Glomerular visceral epithelial cell (primary cell): ENCODE results near the gene CRYL1.

ENCODE experiments used
- DNase-seq: peaks from one replicate; pipeline ENCODE4 v3.0.0-alpha.2; 2016; ENCODE audit errors: extremely low spot score

Gene CRYL1, protein sequence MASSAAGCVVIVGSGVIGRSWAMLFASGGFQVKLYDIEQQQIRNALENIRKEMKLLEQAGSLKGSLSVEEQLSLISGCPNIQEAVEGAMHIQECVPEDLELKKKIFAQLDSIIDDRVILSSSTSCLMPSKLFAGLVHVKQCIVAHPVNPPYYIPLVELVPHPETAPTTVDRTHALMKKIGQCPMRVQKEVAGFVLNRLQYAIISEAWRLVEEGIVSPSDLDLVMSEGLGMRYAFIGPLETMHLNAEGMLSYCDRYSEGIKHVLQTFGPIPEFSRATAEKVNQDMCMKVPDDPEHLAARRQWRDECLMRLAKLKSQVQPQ

GRCh38 chr13:20525601-20526544 lies at the start of gene CRYL1:
Gene CRYL1, minus strand, starts transcription at chr13:20525857. Its CDS starts 63 bp downstream, at chr13:20525794.
- peak; percentile 64 for DNase-seq

DNA sequence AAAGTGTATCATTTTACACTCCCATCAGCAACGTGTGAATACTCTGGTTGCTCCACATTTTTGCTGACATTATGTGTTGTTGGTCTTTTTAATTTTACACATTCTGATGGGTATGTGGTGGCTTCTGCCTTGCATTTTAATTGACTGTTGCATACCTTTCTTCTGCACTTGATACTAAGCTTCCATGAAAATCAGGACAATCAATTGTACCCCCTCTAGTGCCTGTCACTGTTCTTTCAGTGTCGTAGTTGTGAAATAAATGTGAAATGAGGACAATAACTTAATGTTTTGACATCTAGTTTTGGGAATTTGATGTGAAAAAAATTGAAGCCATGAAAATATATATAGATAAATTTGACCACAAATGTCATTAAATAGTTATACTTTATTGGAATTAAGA lies 48.0 kb upstream of the CRYL1 start:
- DNase-seq = no peak

DNA sequence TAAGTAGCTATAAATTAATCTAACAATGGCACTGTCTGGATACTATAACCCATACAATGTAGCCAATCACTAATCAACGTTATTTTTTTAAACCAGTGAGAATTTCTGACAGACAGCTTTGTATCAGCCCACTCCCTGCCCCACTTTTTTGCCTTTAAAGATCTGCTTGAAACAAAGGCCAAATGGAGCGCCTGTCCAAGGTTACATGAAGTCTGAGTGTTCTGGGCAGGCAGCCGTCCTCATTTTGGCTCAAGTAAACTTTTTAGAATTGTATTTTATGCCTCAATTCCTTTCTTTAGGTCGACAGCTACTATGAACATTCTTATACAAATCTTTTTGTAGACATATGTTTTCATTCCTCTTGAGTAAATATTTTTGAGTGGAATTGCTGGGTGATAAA lies 47.5 kb upstream of the CRYL1 start:
- no peak for DNase-seq

DNA sequence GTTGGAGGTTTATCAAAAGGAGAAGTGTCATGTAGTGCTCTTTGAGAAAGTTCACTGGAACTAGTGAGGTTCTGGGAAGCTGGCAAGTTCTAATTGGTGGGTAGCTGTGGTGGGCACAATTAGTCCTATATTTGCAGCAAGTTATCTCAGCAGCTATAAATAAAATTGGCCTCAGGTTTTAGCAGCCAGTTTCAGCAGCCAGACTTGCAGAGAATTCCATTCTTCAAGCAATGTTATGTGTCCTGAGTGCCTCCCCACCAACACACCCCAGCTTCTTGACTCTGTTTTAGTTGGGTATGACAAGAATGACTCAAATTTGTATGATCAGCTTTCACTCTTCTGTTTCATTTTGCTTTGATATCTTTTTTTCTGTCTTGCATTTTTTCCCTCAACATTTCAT lies 46.0 kb upstream of the CRYL1 start:
- DNase-seq = no peak

- no peak for DNase-seq
Measured at GRCh38 chr13:20570517-20570916, 44.9 kb upstream of the CRYL1 start.

- no peak for DNase-seq
Measured at GRCh38 chr13:20567881-20568528, 42.3 kb upstream of the CRYL1 start.

DNA sequence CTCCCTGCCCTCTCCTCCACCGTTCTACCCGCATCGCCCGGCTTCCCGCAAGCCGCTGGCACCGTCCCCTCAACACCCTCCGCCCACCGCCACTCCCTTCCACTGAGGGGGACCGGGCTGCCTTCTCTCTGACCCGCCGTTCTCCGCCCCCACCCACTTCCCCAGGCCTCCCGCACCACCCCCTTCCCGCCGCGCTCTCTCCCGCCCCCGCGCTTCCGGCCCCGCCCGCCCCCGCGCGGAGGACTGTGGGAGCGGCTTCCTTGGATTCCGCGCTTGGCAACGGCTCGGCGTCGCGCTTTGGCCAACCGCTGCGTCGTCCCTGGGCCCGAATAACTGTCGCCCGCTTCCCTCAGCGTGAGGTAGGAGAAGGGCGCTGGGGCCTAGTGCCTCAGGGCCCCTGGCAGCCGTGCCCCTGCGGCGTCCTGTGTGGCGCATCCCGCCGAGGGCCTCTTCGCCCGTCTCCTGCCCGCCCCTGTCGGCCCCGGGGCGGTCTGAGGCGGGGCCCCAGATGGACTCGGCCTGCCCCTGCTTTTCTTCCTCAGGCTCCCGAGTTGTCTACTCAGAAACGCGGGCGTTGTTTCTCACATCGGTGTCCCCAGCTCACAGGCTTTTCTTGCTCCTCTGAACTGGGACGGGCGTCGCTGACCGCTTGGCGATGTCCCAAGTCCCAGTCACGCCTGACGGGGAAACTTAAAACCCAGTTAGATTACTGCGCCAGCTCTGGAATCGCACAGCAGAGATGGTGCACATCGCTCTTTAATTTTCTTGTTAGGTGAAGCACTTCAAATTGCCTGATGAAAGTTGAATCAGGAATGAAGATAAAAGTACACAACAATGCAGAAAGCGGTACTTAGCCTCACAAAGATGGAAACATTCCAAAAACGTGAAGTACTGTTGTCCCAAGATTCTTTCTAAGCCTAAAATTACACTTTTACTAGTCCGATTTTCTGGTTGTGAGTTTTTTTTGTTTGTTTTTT lies 41.5 kb upstream of the CRYL1 start, which contains the start of gene IFT88:
Gene IFT88, plus strand, starts transcription at position 260 of the 977 bp plus-strand sequence. CDS start 7,229 bp downstream, outside the sequence.
- DNase-seq = peak; percentile 91

- DNase-seq = no peak
Measured at GRCh38 chr13:20566468-20566897, 40.8 kb upstream of the CRYL1 start.

GRCh38 chr13:20565115-20565736 lies 39.6 kb upstream of the CRYL1 start:
- DNase-seq = no peak

DNA sequence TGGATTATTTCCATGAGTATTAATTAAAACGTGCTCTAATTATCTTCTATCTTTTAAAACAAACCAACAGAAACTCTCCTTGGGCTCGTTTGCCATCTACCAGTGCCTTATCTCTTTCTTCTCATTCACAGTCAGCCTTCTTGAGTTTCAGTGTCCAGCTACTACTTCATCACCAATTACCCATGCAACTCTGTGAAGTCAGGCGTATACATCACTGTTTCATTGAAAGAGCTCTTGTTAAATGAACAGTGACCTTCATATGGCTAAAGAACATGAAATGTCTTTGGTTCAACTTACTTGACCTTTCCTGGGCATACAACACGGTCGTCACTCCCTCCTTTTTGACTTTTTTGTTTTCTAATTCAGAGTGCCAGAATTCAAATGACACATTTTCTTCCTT lies 36.1 kb upstream of the CRYL1 start:
- DNase-seq = no peak

- no peak for DNase-seq
Measured at GRCh38 chr13:20559659-20560356, 34.2 kb upstream of the CRYL1 start.

DNA sequence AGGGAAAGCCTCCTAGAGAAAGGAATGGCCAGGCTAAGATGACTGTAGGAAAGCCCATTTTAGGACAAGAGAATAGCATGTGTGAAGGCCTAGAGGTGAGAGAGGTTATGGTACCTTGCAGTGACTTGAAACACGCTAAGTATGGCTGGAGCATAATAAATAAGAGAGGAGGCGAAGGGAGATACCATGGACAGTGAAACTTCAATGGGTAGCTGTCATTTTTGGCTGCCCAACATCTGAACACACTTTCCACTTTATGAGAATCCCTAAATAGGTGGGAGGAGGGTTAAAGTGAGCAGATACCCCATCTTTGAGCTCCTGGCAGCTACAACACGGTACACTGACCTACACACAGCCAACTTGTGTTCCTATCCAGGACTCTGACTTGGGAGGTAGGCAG lies 33.3 kb upstream of the CRYL1 start:
- DNase-seq = no peak

- no peak for DNase-seq
Measured at GRCh38 chr13:20553311-20553710, 27.7 kb upstream of the CRYL1 start.

DNA sequence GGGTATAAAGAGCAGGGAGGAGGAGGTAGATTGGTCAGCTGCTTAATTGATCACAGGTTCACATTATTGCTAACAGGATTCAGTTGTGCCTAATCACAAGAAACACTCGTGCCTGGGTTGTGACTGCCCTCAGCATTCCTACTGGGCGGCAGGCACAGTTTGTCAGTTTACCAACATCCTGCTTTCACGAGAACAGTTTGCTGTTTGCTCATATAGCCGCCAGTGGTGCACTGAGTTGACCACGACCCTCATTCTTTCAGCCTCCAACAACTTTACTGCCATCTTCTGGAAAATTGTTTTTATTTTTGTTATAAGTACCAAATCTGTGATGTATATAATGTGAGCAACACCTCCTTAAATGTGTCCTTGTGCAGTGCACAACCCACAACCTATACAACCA lies 25.1 kb upstream of the CRYL1 start:
- no peak for DNase-seq

GRCh38 chr13:20547479-20547908 lies 21.8 kb upstream of the CRYL1 start:
- DNase-seq = peak; percentile 73

DNA sequence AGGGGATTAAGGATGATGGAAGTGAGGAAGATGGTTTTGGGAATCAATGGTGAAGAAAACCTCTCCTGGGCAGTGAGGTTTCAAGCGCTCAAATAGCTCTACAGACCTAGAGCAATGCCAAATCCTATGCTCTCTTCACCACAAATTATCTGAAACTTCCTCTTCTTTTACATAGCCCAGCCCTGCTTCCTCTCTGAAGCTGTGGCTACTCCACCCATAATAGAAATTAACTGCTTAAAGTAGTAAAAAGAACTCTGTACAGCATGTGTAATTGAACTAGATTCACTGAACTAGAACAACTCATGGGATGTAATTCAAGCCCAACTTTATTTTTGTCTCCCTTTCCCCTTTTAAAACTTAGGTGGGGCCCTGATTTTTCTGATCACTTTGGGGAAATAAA lies 20.9 kb upstream of the CRYL1 start:
- no peak for DNase-seq

DNA sequence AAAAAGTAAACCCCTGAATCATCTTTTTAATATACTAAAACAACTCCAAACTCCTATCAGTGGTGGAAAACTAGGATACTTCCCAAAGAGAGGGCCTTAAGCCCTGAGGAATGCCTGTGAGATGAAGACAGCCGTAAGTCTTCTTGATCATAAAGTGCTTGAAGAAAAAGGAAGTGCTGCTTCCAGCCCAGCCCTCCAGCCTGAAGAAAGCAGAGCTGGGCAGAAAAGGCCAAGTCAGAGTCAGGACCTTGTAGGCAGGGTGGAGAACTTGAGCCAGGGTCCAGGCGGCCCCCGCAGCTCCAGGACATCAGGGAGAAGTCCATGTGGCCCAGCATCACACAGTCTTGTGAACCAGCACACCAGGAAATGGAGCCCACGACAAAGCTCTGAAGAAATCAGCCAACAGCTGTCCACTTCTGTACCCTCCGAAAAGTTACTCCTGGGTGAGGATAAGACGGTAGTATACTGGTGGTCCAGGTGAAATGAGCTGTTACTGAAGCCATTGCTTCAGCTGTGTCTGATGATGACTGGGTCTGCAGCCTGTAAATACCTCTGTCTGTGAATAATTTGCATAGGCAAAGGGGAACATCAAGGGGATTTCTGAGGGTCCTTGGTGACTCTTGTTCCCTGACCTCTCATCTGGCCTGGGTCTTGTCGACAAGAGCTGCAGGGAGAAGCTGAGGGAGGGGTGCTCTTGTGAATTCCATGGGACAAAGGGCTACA lies 18.7 kb upstream of the CRYL1 start:
- no peak for DNase-seq

GRCh38 chr13:20536992-20537391 lies 11.3 kb upstream of the CRYL1 start:
- no peak for DNase-seq

DNA sequence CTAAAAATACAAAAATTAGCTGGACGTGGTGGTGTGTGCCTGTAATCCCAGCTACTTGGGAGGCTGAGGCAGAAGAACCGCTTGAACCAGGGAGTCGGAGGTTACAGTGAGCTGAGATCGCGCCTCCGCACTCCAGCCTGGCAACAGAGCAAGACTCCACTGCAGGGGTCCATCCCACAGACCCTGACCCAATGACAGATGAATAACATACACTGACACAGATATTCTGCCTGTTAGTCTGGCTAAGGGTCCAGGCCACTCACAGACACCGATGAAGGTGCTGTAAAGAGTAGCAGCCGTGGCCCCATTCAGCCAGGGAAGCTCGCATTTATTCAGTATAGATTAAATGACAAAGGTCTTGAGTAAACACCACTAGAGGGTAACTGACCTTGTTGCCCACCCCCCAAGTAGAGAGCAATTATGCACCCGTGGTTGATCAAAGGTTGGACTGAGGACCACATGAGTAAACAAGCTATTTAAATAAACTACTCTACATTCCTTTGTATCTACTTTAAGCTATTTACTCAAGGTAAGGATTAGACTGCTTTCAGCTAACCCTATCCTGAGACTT lies 8.5 kb upstream of the CRYL1 start:
- no peak for DNase-seq
